NCI-H2196 (cell line): ENCODE measurements around the gene STX3.
A peak's percentile ranks its signal among the peaks of the same experiment; 100 is the strongest.
"Not testable (repeated sequence)": the region's sequence is repeated elsewhere in the genome, so short reads cannot be mapped to it uniquely, and the experiment has no call there.

Experiments
- DNase-seq: peaks from one replicate; lab custom pipeline; 2025; ENCODE audit not compliant: unreplicated experiment; lab: John Stamatoyannopoulos, UW

Gene STX3

DNA sequence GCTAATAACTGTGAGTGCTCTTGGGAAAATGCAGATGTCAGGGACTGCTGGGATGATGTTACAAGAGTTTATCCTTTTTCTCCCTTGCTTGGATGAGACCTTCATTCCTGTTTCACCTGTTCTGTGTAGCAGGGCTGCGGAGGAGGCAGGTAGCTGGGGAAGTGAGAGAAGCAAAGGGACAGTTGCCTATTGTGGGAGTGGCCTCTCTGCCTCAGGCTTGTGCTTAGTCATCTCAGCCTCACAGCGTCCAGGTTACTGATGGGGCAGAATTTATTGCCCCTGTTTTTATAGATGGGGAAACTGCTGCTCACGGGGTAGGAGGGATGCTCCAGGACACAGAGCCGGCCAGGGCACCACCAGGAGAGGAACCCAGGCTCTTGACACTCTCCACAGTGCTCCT, 1.7 kb downstream of the STX3 start:
- DNase-seq: no peak

DNA sequence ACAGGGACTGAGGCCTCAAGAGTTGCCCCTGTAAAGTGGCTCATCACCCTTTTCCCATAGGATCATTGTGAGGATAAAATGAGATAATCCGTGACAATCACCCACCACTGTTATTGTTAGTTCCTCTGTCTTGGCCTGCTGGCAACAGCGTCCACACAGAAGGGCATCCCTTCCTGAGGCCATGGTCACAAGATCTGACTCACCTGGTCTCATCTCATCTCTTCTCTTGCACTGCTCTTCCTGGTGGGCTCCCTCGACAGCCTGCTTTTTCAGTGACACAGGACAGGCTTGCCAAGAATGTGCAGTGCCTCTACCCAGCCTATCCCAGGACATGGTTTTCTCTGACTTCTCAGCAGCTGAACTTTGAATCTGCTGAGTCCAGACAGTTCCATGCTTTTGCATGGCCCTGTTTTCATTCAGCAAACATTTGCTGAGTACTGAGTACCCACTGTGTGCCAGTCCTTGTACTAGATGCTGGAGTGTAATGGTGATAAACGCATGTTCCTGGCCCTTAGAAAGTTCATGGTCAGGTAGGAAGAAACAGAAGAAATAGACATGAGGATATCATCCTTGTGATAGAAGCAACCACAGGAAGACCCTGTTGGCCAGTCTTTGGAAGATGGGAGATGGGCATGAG, 3.3 kb downstream of the STX3 start:
- no peak for DNase-seq

DNA sequence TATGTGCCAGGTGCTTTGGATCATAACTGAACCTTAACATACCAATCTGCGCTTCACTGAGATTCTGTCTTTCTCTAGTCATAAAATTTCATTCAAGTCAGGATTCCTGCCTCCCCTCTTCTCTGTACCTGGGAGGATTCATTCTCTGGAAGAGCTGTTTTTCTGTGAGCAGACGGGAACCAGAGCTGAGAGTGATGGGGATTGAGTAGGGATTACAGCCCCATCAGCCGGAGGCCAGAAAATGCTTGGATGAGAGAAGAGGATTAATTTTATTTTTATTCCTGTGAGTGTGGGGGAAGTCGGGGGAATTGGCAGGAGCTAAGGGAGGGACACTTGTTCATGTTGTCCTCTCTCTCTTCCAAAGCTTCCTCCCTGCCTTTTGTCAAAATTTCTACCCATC, 4.7 kb downstream of the STX3 start:
- DNase-seq: no peak

DNA sequence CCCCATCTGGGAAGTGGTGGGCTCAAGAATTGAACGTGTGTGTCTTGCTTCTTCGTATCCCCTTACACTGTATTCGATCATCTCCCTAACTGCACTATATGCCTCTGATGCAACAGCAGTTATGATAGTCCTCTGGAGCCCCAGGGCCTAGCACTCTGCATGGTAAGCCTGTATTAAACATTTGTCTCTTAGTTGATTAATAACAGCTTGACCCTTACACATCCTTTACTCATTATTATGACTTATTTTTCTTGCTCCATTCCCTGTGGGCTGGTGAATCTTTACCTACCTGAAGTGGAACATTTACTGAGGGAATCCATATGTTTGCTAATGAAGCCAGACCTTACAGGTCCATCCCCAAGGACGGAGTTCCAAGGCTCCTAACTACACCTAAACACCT, 5.6 kb downstream of the STX3 start:
- no peak for DNase-seq

DNA sequence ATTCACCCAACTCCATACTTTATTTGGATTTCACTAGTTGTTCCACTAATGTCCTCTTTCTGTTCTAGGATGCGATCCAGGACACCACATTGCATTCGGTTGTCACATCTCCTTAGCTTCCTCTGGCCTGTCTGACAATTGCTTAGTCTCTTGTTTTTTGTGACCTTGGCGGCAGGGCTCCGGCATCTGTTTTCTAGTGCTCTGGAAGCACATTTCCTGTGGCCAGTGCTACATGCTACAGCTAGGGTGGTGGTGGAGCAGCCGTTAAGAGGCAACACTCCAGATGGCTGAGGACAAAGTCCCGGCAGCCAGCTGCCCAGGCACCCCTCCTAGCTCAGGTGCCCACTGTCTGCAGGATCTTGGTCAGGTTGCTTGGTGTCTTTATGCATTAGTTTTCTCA, 6.8 kb downstream of the STX3 start:
- no peak for DNase-seq

DNA sequence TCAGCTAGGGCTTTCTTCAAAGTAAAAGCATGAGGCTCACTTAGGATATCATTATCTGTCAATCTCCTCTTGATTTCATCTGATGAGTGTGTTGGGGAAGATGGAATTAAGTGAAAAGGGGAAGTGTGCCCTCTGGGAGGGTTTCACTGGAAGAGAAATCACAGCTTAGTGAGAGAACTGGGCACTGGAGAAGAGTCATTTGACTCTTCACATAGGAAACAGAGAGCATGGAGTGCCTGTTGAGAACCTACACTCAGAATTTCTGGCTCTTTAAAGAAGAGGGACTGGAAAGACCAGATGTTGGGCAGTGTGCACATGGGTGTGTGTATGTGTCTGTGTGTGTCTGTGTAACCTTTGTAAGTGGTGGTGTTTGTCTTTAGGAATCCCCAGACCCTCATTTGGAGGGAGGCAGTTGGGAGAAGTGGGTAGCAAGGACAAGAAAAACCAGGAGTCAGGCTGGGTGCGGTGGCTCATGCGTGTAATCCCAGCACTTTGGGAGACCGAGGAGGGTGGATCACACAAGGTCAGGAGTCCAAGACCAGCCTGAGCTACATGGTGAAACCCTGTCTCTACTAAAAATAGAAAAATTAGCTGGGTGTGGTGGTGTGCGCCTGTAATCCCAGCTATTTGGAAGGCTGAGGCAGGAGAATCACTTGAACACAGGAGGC, 10.0 kb downstream of the STX3 start:
- no peak for DNase-seq

DNA sequence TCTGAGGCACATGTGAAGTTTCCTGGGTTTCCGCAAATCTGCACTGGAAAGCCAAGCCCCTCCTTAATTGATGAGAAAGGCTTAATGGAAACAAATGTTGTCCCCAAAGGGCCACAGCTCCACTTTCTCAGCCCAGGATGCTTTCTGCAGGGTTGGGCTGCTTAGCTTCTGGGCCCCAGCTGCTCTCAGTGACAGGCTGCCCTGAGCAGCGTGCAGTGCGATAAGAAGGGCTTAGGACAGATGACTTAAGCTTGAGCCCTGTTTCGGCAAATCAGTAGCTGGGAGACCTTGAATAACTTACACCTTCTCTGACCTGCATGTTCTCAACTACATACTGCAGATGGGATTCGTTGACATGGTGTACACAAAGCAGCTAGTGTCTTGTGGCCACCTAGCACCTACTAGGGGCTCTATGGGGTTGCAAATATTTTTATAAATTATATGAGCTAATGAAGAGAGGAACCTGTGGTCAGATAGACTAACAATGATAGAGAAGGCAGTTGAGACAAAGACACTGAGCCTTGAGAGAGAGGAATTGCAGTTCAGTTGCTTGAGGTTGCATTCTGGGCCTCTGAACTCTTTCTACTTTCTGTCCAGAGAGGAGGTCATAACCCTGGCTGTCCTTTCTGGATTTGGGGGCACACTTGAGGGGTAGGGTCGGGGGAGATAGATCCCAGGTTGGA, 11.5 kb downstream of the STX3 start:
- no peak for DNase-seq

DNA sequence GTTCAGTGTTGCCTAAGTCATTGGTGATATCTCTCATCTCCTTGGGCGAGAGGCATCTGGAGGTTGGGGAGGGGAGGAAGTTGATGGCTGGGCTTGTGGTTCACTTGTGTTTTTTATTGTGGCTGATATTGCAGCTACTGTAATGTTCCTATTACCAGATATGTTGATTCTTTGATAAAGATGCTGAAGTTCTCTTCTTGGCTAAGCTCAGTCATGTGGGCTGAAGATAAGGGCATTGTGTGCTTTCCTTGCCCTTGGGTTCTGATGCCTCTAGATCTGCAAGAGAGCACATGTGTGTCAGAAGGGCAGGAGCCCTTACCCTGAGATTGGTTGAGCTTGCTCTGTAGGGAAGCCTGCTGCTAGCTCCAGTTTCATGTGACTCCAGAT, 12.0 kb downstream of the STX3 start:
- no peak for DNase-seq

DNA sequence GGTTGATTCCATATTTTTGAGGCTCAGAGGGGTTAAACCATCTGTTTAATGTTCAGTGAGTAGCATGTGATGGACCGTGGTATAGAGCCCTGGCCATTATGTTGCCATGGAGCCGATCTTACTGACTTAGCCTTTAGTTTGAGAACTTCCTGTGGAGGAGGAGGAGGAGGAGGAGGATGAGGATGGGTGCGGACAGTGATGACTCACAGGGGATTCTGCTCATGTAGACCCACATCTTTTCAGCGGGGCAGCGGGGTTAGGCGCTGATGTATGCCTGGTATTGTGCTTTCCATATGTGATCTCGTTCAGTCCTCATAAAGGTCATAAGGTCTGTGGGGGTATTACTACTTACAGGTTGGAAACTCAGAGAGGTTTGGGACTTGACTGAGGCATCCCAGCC, 13.9 kb downstream of the STX3 start:
- no peak for DNase-seq

DNA sequence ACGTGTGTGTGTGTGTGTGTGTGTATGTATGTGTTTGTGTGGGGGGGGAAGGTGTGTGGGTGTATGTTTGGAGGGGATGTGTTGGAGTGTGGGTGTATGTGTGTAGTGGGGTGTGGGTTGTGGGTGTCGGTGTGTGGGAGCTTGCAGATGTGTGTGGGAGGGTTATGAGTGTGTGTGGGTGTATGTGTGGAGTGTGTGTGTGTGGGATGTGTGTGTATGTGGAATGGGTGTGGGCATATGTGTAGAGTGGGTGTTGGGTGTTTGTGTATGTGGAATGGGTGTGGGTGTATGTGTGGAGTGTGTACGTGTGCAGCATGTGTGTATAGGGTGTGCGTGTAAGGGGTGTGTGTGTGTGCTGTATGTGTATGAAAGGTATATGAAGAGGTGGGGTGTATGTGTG, 14.7 kb downstream of the STX3 start:
- no peak for DNase-seq

DNA sequence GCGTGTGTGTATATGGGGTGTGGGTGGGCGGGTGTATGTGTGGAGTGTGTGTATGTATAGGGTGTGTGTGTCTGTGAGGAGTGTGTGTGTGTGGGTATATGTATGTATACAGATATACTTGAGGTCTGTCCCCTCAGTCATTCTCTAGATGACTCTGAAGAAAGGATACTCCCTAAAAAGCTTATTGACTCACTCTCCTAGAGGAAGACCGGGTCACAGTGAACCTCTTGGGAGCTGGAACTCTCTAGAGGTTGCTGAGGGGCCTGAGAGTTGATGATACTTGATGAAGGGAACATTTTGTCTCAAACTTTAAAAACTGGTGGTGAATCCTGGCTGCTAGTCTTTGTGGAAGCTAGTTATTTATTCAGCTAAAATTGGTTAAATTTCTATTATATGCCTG, 15.1 kb downstream of the STX3 start:
- no peak for DNase-seq

DNA sequence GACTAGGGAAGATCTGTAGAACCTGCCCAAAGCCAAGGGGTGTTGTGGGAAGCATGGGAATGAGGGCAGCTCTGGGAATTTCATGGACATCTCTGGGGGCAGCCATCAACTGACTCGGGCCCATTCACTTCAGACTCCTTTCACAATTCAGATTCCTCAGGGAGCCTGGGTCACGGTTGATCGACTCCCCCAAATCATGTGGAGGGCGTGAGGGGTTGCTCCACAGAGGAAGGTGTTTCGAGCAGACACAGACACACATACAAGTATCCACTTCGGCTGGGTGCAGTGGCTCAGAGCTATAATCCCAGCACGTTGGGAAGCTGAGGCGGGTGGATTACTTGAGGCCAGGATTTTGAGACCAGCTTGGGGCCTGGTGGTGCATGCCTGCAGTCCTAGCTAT, 15.7 kb downstream of the STX3 start:
- DNase-seq: no peak

DNA sequence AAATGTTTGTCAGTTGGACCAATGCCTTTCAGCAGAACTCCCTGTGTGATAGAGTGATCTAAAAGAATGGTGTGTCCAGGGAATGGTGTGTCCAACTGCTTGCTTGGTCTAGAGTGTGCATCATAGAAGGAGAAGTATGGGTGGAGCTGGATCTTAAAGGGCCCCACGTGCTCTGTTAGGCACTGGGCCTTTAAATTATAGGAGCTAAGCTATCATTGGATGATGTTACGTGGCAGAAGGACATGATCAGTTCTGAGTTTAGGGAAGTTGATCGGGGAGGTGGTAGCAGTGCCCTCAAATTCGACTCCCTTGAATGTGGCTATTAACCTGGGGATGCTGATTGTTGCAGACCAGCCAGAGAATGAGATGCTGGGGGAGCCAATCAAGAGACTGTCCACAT, 16.4 kb downstream of the STX3 start:
- DNase-seq: no peak

DNA sequence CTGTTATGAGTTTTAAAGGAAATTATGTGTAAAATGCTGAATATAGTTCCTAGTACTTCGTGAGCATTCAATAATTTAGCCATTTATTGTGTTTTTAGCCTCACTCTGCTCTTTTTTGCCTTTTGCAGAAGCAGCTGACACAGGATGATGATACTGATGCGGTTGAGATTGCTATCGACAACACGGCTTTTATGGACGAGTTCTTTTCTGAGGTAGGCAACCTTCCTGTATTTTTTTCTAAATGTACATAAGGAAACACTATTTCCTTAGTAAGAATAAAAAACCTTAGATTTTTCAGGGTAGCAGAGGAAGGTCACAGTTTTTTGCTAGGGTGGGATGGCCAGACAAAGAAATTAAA, 17.9 kb downstream of the STX3 start:
- no peak for DNase-seq

DNA sequence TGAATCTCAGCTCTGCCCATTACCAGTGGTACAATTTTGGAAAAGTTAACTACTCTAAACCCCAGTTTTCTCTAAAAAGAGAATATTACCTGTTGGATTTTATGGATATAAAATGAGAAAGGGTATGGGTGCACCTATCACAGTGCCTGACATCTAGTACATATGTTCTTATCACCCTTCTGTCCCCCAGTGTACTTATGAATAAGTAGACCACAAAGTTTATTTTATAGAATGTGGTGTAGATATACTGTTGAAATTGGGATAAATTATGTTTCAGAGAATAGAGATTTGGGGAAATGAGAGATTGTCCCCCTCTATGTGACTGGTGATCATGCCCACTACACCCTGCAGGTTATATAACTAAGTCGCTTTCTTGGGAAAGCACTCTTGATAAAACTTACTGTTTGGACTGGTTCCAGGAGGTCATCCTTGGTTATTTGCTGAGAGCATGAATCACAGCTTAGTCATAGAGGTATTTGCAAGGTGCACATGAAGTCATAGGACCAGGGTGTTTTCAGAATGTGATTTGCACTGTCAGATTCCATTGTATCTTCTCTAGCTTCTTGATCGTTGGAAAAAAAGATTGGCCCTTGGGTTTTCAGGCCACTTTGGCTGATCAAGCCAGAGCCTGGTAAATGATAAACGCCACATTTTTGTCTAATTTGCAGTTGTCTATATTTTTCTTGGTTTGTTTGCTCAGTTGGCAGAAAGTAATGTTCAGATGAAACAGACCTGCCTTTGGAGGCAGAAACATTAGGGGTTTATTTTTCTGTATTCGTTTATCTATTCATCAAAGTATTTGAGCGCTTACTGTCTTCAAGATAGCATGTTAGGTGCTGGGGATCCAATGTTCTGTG, 21.3 kb downstream of the STX3 start:
- peak; percentile 25 for DNase-seq

DNA sequence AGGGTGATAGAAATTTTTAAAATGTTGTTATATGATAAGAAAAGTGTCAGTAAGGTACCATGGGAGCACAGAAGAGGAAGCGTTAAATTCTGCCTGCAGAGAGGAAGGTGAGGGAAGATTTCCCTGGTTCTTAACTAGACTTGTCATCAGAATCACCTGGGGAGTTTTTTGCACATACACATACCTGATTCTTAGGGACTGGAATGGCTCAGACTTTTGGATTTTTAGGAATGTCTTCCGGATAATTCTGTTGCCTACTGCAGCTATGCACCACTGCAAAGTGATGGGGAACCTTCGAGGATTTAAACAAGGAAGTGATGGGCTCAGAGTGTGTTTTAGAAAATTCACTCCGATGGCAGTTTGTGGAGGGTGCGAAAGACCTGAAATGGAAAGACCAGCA, 21.9 kb downstream of the STX3 start:
- DNase-seq: no peak

DNA sequence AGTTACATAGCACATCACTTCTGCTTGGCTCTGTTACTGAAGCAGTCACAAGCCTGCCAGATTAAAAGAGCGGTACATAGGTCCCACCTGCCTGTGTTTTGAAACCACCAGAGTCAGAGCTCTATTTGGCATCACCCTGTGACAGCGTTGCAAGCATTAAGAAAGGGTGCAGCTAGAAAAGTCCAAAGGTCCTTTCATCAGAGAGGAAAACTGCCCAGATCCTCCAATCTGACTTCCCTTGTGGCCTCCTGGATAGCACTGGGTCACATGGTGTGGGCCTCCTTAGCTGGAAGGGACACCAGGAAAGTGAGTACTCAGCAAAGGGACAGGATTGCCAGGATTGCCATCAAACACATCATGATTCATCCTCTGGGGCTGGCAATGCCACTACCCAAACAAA, 22.9 kb downstream of the STX3 start:
- DNase-seq: no peak

DNA sequence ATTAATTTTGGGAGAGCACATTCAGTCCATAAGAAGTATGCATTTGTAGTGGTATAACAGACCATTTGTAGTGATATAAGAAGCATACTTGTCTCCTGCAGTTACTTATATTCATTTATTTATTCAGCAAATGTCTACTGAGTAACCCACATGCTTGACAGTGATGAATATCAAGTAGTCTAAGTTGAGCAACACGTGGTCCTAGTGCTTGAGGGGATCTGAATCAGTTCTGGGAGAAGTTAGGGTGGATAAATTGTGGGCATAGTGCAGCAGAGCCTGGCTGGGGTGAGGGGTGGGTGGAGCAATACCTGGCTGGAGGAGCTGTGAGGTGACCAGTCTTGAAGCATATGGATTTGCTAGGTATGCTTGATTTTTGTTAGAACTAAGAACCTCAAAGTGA, 24.3 kb downstream of the STX3 start:
- DNase-seq: no peak

DNA sequence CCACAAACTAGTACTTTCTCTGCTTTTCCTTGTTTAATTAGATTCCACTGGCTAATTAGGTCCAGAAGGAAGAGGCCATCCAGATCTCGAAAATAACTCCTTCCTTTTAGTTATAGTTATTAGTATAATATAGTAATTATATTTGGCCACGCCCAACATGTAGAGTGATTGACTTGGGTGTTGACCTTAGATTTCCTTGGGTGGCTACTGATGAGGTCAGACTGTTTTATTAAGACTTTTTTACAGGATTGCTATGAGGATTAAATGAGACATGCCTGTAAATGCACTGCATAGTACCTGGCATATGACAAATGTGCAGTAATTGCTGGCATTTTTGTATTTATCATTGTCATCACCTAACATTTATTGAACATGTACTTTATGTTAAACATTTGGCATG, 26.9 kb downstream of the STX3 start:
- DNase-seq: no peak

DNA sequence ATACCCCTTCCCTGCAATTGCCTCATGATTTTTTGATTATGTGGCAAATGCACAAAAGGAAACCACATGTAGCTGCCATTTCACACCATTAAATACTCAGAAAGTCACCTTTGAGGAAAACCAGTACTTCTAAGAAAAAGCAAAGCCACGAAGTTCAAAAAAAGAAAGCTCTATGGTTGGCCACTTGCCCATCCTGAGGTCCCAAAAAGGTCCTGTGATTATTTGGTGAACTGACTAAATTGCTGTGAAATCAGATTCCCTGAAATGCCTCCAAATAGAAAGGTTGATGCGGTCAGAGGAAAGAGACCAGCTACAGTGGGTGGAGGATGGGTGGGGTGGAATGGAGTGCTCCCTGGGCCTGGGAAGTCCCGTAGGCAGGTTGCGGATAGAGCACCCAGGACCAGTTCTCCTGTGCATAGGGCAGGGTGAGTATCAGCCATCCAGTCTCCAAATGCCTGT, 28.5 kb downstream of the STX3 start:
- DNase-seq: no peak

DNA sequence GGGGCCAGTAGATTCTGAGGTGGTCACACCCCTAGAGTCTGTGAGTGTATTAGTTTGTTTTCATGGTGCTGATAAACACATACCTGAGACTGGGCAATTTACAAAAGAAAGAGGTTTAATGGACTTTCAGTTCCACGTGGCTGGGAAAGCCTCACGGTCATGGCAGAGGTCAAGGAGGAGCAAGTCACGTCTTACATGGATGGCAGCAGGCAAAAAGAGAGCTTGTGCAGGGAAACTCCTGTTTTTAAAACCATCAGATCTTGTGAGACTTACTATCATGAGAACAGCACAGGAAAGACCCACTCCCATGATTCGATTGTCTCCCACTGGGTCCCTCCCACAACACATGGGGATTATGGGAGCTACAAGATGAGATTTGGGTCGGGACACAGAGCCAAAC, 29.3 kb downstream of the STX3 start:
- DNase-seq: not testable (repeated sequence)

DNA sequence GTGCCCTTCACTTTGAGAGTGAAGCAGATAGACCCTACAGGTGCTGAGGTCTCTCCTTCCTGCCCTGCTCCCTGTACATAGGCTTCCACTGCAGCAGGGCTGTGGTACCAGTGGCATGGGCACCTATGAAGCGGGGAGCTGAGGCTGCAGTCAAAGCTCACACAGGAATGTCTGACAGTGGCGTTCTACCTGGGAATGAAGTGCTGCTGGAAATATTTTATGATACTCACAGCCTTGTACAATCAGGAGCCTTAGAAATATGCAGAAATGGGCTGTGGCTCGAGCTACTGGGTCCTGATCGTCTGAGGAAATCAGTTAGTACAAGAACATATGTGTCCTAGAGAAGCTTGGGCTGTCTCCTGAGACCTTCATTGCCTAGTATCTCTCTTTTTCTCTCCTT, 30.6 kb downstream of the STX3 start:
- DNase-seq: no peak
